Measurements from ENCODE around the gene F11R. TPM values are rescaled to one million over a fixed set of nuclear protein-coding genes. Genes with fewer than 3 reads are reported as not detected.
"Not testable (repeated sequence)": the region's sequence is repeated elsewhere in the genome, so short reads cannot be mapped to it uniquely, and the experiment has no call there.

F11R gene
- total and polyA plus RNA-seq, 12 donors, result 7.1 to 22.7 (median 10.1) TPM

DNA sequence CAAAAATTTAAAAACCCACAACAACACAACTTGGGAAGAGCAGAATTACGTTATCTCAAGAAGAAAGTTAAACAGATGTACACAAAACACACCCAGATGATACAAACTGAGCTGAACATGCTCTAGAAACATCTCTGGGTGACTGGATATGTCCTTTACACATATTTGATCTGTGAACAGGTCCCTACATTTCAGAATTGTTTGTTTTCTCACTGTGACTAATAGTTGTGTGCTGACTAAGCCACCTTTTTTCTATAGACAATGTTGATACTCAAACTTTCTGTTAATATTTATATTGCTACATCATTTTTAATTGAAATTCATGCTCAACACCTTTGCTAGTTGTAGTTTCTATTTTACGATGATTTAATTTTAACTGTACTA lies 1.0 kb upstream of the F11R start:
- peak overlapping the region in 4 of 10 donors; percentile 58 to 71 (median 68) for H3K4me3 ChIP-seq
- no peak for DNase-seq
- 91 to 92% methylated on average over 2 of the region's 2 CpGs for WGBS, 2 donors
- peaks cover 0 to 11% (median 0%) of the 10 kb centered on the region in 7 donors for H3K27me3 ChIP-seq
- no peak for ATAC-seq
- H3K36me3 ChIP-seq, result no peaks in the 10 kb centered on the region
- peaks cover 0 to 50% (median 22%) of the 10 kb centered on the region in 9 donors for H3K4me1 ChIP-seq
- no peak overlapping the region for H3K27ac ChIP-seq
- intact Hi-C loops (cut with DNase I), result no loop called here
- no peaks in the 10 kb centered on the region for H3K9me3 ChIP-seq
- TF ChIP-seq, protein P1, sequence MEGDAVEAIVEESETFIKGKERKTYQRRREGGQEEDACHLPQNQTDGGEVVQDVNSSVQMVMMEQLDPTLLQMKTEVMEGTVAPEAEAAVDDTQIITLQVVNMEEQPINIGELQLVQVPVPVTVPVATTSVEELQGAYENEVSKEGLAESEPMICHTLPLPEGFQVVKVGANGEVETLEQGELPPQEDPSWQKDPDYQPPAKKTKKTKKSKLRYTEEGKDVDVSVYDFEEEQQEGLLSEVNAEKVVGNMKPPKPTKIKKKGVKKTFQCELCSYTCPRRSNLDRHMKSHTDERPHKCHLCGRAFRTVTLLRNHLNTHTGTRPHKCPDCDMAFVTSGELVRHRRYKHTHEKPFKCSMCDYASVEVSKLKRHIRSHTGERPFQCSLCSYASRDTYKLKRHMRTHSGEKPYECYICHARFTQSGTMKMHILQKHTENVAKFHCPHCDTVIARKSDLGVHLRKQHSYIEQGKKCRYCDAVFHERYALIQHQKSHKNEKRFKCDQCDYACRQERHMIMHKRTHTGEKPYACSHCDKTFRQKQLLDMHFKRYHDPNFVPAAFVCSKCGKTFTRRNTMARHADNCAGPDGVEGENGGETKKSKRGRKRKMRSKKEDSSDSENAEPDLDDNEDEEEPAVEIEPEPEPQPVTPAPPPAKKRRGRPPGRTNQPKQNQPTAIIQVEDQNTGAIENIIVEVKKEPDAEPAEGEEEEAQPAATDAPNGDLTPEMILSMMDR (IDR thresholded peaks at IDR 0.05), result no peak

DNA sequence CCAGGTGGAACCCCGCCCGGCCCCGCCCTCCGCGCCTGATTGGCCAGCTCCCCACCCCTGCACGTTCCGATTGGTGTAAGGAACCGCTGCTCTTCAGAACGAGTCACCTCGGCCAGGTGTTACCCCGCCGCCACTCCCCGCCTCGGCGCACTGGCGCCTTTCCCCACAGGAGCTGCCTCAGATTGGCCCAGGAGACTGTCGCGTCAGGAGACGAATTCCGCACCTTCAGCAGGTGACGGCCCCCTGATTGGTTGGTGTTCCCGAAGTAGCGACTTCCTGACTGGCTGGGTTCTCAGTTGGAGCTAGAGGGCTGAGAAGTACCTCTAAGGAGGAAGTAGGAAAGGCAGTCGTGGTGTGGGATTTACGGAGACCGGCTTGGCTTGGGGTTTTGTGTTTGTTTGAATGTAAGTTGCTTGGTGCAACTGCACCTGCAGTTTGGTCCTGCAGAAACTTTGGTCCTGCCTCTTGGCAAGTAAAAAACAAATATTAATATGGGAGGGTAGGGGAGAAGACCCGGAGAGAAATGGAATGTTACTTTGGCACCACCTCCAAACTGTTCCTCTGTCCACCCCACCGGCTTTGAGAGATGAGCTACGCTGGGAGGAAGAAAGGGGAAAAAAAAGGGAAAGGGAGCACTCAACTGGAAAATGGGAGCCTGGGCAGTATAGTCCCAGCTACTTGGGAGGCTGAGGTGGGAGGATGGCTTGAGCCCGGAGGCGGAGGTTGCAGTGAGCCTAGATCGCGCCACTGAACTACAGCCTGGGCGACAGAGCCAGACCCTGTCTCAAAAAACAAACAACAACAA lies 415 bp upstream of the F11R start:
- peak overlapping the region; percentile 21 to 97 (median 90) for H3K27ac ChIP-seq
- ATAC-seq, result peak; percentile 85 to 93 (median 90)
- TF ChIP-seq, protein P1 (IDR thresholded peaks at IDR 0.05), result no peak
- WGBS, 2 donors, result 14% methylated on average over 34 of the region's 34 CpGs
- peaks cover 0 to 11% (median 0%) of the 10 kb centered on the region in 7 donors for H3K27me3 ChIP-seq
- no peaks in the 10 kb centered on the region for H3K9me3 ChIP-seq
- no peaks in the 10 kb centered on the region for H3K36me3 ChIP-seq
- DNase-seq, result peak; percentile 71 to 78
- peak overlapping the region; percentile 54 to 76 (median 68) for H3K4me3 ChIP-seq
- H3K4me1 ChIP-seq, result peaks cover 0 to 53% (median 22%) of the 10 kb centered on the region in 9 donors
- intact Hi-C loops (cut with DNase I), result no loop called here

DNA sequence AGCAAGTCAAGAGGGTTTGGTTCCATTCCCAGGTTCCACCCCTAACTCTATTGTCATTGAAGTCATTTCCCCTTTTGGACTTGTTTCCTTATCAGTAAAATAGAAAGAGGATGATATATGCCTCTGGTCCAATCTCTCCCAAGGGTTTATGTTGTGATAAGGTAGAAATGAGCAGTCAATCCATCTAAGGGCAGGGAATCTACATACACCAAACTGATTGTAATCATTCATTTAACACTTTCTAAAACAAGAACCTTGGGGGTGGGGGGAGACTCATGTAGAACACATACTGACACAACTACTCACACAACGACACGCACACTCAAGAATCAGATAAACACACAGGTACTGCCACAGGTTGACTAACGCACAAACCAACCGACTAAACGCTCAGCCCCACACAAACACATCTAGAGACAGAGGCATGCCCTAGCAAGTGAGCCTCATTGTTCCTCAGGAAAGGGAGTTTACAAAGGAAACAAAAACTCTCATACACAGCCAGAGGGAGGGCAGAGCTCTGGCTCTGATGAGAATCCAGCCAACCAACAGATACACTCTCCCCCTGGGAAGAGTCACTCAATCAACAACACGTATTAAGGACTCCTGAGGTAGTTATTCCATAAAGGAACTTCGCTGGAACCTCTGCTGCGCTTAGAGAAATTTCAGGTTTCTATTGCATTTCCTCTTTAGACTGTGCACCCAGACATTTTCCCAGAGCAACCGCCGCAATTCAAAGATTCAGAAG lies 1.0 kb downstream of the F11R start:
- DNase-seq, result peak in 1 of 2 donors; percentile 51
- peak overlapping the region; percentile 40 to 97 (median 90) for H3K27ac ChIP-seq
- intact Hi-C loops (cut with DNase I), result loop anchor here in 1 of 10 donors (2.0 kb wide), 1 partner anchor 25 kb away; the partner anchor contains the start of gene USF1

DNA sequence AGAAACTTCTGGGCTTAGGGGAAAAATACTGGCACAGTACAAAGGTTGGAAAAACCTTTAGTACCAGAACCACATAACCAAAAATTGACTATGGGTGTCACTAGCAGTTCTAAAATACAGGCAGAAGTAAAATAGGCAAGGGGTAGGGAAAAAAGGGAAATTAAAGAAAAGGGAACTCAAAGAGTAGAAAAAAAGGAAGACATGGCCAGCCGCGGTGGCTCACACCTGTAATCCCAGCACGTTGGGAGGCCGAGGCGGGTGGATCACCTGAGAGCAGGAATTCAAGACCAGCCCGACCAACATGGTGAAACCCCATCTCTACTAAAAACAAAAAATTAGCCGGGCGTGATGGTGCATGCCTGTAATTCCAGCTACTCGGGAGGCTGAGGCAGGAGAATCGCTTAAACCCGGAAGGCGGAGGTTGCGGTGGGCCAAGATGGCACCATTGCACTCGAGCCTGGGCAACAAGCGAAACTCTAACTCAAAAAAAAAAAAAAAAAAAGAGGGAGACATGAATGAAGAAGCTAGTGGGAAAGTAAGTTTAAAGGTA lies 1.8 kb downstream of the F11R start:
- WGBS, 2 donors, result 74 to 84% methylated on average over 15 of the region's 15 CpGs
- not testable (repeated sequence) for ATAC-seq, H3K9me3 ChIP-seq, H3K36me3 ChIP-seq, DNase-seq
- peak overlapping the region in 8 of 10 donors; percentile 9 to 76 (median 68) for H3K4me3 ChIP-seq
- intact Hi-C loops (cut with DNase I), result loop anchor here in 1 of 10 donors (2.0 kb wide), 1 partner anchor 26 kb away; the partner anchor contains the start of gene USF1
- H3K4me1 ChIP-seq, result peaks cover 0 to 66% (median 29%) of the 10 kb centered on the region in 9 donors
- peak overlapping the region in 9 of 10 donors; percentile 46 to 97 (median 90) for H3K27ac ChIP-seq
- peaks cover 0 to 11% (median 0%) of the 10 kb centered on the region in 7 donors for H3K27me3 ChIP-seq

More for the DNA sequence above, 1.0 kb downstream of the F11R start:
- peak; percentile 55 to 86 (median 78) for ATAC-seq
- TF ChIP-seq, protein P1 (IDR thresholded peaks at IDR 0.05), result no peak
- H3K4me3 ChIP-seq, result peak overlapping the region; percentile 54 to 76 (median 68)
- no peaks in the 10 kb centered on the region for H3K9me3 ChIP-seq
- no peaks in the 10 kb centered on the region for H3K36me3 ChIP-seq
- peaks cover 0 to 11% (median 0%) of the 10 kb centered on the region in 7 donors for H3K27me3 ChIP-seq
- H3K4me1 ChIP-seq, result peaks cover 0 to 59% (median 22%) of the 10 kb centered on the region in 9 donors
- 17 to 24% methylated on average over 10 of the region's 10 CpGs for WGBS, 2 donors

Data from heart right ventricle (tissue), 16 donors.